Measurements from ENCODE around the gene NEU4.

NEU4 gene

DNA sequence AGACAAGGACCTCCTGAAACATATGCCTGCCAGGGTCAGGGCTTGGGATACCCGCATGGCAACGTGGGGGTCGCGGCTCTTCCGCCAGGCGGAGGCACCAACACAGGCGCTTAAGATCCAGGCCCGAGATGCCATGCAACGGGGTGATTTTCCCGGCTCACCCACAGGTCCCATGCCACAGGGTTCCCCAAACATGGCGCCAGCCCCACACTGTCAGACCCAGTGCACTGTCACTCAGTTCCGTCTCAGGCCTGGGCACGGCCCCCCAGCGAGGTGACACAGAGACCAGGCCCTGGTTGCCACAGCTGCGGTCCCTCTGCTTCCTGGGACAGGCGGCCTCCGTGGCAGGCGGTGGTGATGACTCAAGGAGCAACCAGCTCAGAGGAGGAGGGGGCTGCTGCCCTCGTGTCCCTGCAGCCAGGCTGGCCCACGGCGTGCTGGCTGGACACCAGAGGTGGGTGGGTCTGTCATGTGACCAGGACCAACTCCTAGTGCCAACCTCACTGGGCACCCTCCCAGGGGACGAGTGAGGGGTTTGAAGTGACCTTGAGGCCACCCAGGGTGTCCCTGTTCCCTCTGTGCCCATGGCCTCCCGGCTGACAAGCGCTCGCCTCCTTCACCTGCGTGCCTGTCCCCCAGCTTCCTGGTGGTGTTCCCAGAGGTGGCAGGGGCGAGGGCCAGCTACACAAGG is 44.8 kb downstream of the NEU4 start:
- DNase-seq = no peak

- DNase-seq = no peak
Measured at GRCh38 chr2:241854342-241855244, 45.6 kb downstream of the NEU4 start.

DNA sequence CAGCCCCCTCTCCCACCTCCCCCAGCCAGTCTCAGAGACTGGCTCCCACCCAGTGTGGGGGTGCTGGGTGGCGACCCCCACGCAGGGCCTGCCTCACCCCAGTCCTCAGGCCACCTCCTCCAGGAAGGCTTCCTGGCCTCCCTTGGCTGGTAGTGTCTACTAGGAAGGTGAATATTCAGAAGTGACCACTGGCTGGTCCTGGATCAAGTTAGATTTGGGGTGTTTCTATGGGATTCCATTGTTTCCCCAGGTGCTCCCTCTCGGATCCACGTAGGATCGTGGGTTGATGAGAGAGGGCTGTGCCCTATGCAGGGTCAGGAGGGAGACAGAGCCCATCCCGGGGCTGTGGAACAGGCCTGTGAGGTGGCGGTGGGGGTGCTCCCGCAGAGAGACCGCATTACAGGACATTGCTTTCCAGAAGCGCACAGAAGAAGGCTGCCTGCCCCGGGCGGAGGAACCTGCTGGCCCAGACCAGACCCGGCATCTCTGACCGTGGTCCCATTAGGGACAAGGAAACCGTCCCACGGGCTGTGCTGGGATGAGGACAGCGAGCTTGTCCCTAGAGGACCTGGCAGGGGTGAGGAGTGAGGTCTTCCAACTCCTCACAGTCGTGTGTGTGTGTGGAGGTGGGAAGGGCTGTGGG is 46.4 kb downstream of the NEU4 start:
- no peak for DNase-seq

DNA sequence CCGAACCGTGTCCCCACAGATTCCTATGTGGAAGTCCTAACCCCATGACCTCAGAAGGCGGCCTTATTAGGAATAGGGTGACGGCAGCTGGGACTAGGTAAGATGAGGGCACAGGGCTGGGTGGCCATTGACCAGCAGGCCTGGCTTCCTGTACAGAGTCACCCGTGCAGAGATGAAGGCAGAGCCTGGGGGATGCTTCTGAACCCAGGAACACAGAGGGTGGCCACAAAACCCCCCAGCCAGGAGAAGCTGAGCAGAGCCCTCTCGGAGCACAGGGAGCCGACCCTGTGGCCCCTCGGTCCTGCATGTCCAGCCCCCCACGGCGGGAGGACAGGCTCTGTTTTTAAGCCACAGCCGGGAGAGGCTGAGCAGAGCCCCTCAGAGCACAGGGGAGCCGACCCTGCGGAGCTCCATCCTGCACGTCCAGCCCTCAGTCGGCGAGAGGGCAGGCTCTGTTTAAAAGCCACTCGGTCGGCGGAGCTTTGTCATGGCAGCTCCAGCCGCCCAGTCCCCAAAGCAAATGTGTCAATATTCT is 47.0 kb downstream of the NEU4 start:
- DNase-seq = no peak

- no peak for DNase-seq
Measured at GRCh38 chr2:241857041-241857541, 48.1 kb downstream of the NEU4 start.

- no peak for DNase-seq
Measured at GRCh38 chr2:241857572-241858121, 48.7 kb downstream of the NEU4 start.

- DNase-seq = peak; percentile 75 to 82
Measured at GRCh38 chr2:241858206-241859016, 49.4 kb downstream of the NEU4 start, which contains the start of gene PDCD1. Gene PDCD1 (minus strand): TSS chr2:241858894. CDS start chr2:241858838, 56 bp downstream.

DNA sequence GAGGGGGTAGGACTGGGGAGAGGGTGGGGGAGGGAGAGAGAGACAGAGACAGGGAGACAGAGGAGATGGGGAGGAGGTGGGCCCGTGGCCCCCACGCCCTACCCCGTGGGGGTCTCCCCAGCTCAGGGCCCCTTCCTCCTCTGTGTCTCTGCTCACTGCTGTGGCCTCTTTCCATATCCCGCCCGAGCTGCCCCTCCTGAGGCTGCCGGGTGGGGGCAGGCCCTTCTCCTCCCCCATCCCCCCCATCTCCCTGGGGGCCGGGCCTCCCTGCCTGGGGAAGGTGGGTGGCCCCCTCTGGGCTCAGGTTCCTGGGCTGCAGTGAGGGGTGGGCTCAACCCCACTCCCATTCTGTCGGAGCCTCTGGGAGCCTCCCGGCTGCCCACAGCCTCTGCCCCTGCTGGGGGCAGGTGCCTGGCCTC is 50.0 kb downstream of the NEU4 start:
- DNase-seq = no peak

DNA sequence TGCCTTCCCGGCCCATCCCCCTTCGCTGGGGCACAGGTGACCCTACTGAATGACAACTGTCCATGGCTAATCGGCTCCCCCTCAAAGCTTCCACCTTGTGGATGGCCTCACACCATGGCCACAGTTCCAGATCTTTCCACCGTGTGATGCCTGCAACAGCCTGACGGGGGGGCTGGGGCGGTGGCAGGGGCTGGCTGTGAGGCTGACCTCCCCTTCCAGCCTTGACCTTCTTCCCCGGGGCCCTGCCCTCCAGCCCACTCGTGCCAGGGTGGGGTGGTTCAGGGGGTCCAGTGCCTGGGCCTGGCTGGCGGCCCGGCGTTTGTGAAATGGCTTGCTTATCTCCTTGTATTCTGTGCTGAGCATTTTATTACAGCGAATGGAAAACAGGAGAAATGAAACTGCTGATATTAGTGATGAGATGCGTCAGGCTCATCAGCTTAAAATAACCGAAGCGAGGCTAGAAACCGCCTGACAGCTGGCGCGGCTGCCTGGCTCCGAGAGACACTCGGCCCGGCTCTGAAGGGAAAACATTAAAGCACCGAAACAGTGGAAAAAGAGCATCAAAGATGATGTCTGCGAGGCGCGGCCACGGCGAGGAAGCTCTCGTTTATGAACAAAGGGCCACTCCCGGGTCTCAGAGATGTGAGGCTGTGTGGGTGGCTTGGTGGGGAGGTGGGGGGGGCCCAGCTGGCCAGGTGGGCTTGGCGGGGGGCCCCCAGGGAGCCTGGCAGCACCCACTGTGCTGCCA is 50.6 kb downstream of the NEU4 start:
- peak; percentile 72 to 77 for DNase-seq

- DNase-seq = no peak
Measured at GRCh38 chr2:241860184-241861078, 51.4 kb downstream of the NEU4 start.

DNA sequence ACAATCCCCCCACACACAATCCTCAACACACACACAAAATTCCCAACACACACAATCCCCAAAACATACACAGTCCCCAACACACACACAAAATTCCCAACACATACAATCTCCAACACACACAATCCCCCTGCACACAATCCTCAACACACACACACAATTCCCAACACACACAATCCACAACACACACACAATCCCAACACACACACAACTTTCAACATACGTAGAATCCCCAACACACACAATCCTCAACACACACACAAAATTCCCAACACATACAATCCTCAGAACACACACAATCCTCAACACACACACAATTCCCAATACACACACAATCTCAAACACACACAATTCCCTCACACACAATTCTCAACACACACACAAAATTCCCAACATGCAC is 52.3 kb downstream of the NEU4 start:
- DNase-seq = no peak

- no peak for DNase-seq
Measured at GRCh38 chr2:241862093-241862492, 53.1 kb downstream of the NEU4 start.

GRCh38 chr2:241862775-241863535 is 54.0 kb downstream of the NEU4 start:
- DNase-seq = no peak

DNA sequence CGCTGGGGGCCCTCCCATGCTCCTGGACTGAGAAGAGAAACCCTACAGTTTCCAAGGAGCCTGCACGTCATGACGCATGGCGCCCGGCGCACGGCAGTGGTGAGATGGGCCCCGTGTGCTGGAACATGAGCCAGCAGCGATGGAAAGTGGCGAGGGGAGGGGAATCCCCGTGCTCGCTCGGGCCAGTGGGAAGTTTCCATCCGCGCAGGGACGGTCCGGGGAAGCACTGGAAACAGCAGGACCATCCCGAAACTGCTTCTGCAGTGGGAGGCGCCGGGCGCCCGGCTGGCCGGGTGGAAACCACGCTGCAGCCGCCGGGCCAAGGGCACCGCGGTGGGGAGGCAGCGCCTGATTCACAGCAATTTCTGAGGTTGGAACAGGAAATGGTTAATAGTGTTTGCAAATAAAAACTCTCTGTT is 54.6 kb downstream of the NEU4 start:
- DNase-seq = peak; percentile 56 to 57

- no peak for DNase-seq
Measured at GRCh38 chr2:241864168-241864849, 55.3 kb downstream of the NEU4 start.

DNA sequence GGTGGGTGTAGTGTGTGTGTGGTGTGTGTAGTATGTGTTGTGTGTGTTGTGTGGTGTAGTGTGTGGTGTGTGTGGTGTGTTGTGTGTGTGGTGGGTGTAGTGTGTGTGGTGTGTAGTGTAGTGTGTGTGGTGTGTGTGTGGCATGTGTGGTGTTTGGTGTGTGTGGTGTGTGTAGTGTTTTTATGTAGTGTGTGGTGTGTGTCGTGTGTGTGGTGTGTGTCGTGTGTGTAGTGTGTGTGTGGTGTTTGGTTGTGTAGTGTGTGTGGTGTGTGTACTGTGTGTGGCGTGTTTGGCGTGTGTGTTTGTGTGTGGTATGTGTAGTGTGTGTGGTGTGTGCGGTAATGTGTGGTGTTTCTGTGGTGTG is 55.8 kb downstream of the NEU4 start:
- DNase-seq = no peak

DNA sequence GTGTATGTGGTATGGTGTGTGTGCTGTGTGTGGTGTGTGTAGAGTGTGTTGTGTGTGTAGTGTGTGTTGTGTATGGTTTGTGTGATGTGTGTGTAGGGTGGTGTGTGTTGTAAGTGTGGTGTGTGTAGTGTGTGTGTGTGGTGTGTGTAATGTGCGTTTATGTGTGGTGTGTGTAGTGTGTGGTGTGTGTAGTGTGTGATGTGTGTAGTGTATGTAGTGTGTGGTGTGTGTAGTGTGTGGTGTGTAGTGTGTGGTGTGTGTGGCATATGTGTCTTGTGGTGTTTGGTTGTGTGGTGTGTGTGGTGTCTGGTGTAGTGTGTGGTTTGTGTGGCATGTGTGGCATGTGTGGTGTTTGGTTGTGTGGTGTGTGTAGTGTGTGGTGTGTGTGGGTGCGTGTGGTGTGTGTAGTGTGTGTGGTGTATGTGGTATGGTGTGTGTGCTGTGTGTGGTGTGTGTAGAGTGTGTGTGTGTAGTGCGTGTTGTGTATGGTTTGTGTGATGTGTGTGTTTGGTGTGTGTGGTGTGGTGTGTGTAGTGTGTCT is 56.5 kb downstream of the NEU4 start:
- no peak for DNase-seq
